Measurements from ENCODE around the gene PPP4R3A. TPM values are rescaled to one million over a fixed set of nuclear protein-coding genes. Genes with fewer than 3 reads are reported as not detected.

The PPP4R3A gene
- total RNA-seq, 1 experiment from 2014 or later, result 148 TPM

- peak; percentile 71 for DNase-seq
- H4K5ac ChIP-seq (ENCODE audit: insufficient read length, low read depth, low read length), result no peak within 1 kb of the TSS
- no peaks in the 10 kb centered on the region for H3K79me1 ChIP-seq (ENCODE audit: insufficient read depth, low read depth, low read length, poor library complexity, severe bottlenecking)
- H2BK12ac ChIP-seq (ENCODE audit: insufficient read length, low read depth, low read length), result no peak within 1 kb of the TSS
- no peaks in the 10 kb centered on the region for H3K27me3 ChIP-seq (ENCODE audit: insufficient read depth, low read length)
- no peaks in the 10 kb centered on the region for H3K9me3 ChIP-seq (ENCODE audit: control insufficient read depth, low read depth, low read length)
- H4K8ac ChIP-seq (replicated peaks; ENCODE audit: insufficient read length, low read depth, low read length), result no peak within 1 kb of the TSS
- H3K4ac ChIP-seq (ENCODE audit: low read depth, low read length), result no peak within 1 kb of the TSS
- H3K27ac Mint-ChIP-seq, result peak within 1 kb of the TSS in 2 of 3 experiments; percentile 36 to 74; a peak in 1 of 7 replicates
- peaks cover 11% of the 10 kb centered on the region; the same call in 1 of the 2 replicates for H3K4me1 ChIP-seq (ENCODE audit: insufficient read depth, low read length)
- no peak within 1 kb of the TSS for H4K91ac ChIP-seq (ENCODE audit: insufficient read length, low read depth, low read length)
- H4K20me1 ChIP-seq (ENCODE audit: control insufficient read depth, insufficient read depth, insufficient read length), result no peaks in the 10 kb centered on the region
- peaks cover 2 to 21% (median 3%) of the 10 kb centered on the region in 3 experiments; a peak in 5 of 7 replicates for H3K36me3 Mint-ChIP-seq (ENCODE audit: insufficient read depth in 1 of 3, low read depth in 3 of 3)
- H2AK5ac ChIP-seq (ENCODE audit: insufficient read length, low read length), result no peak within 1 kb of the TSS
- peak within 1 kb of the TSS; percentile 21 for H3K9ac ChIP-seq (ENCODE audit: extremely low read depth, insufficient read length, low read length)
- H2AFZ ChIP-seq (ENCODE audit: low read length), result no peak within 1 kb of the TSS
- H3K79me2 ChIP-seq (ENCODE audit: insufficient read depth, low read length), result peaks cover 3% of the 10 kb centered on the region; the same call in 1 of the 2 replicates
- peaks cover 9% of the 10 kb centered on the region for H3K23me2 ChIP-seq (ENCODE audit: insufficient read length, low read depth, low read length, poor library complexity, severe bottlenecking)
- peak; percentile 9; the same call in 1 of the 3 replicates for TF ChIP-seq CTCF (conservative IDR thresholded peaks at IDR 0.05)
- no peak within 1 kb of the TSS for H3K56ac ChIP-seq (ENCODE audit: insufficient read length, low read depth, low read length)
- H3K14ac ChIP-seq (ENCODE audit: insufficient read depth, low read length), result peak within 1 kb of the TSS; percentile 72; the same call in 1 of the 2 replicates
- H3K27ac ChIP-seq (ENCODE audit: insufficient read length, low read depth, low read length), result no peak within 1 kb of the TSS
- H2BK5ac ChIP-seq (ENCODE audit: insufficient read length, low read length), result no peak within 1 kb of the TSS
- no peak within 1 kb of the TSS for H3T11ph ChIP-seq (ENCODE audit: low read length)
- peaks cover 3% of the 10 kb centered on the region for H3K27me3 Mint-ChIP-seq (ENCODE audit: low read depth)
- no CpG with 5 or more reads among the region's 103 CpGs for WGBS (ENCODE audit: extremely low coverage, insufficient read length, low lambda C conversion rate)
- no peaks in the 10 kb centered on the region for H3K9me3 Mint-ChIP-seq
- H2BK15ac ChIP-seq (ENCODE audit: low read depth, low read length), result no peak within 1 kb of the TSS
- H3K4me1 Mint-ChIP-seq, result peaks cover 40 to 49% of the 10 kb centered on the region in 2 experiments
- H3K23ac ChIP-seq (ENCODE audit: insufficient read length, low read depth, low read length), result no peak within 1 kb of the TSS
- peak within 1 kb of the TSS; percentile 74 for H3K4me2 ChIP-seq (ENCODE audit: insufficient read depth, insufficient read length, low read length)
- peak within 1 kb of the TSS; percentile 17 for H3K18ac ChIP-seq (ENCODE audit: insufficient read length, low read depth, low read length)
- no peak within 1 kb of the TSS for H2BK120ac ChIP-seq (ENCODE audit: low read depth, low read length, poor library complexity, severe bottlenecking)
- peak within 1 kb of the TSS; percentile 79 to 95 for H3K4me3 Mint-ChIP-seq
- no peak within 1 kb of the TSS for H2BK20ac ChIP-seq (ENCODE audit: low read depth, low read length, poor library complexity, severe bottlenecking)
Measured at GRCh38 chr14:91417120-91417982, 92.8 kb downstream of the PPP4R3A start, which contains the start of gene CCDC88C. CCDC88C (minus strand) TSS chr14:91417820; CDS start chr14:91417690, 130 bp downstream.
